ENCODE results near the gene RHEB. TPM values are rescaled to one million over a fixed set of nuclear protein-coding genes. Genes with fewer than 3 reads are reported as not detected.

RHEB gene
- polyA plus RNA-seq, 1 experiment = 154 TPM

GRCh38 chr7:151430391-151431205 lies 89.1 kb downstream of the RHEB start:
- ChIA-PET POLR2A (no interaction called here), CTCF (interaction anchor here (1.1 kb wide), 1 partner anchor 17 kb away, joined by 4 read pairs; no protein-coding TSS in a partner anchor)
- DNase-seq (ENCODE audit: low read depth, low spot score) = no peak
- Histone ChIP-seq H3K9me3 (ENCODE audit: control insufficient read depth, insufficient read depth, low read length) (peaks cover 6% of the 10 kb centered on the region; the same call in 1 of the 2 replicates), H3K27ac (ENCODE audit: low read depth, low read length) (no peak overlapping the region), H3K4me3 (ENCODE audit: low read depth, low read length) (no peak overlapping the region), H3K27me3 (ENCODE audit: control insufficient read depth, insufficient read depth, low read length) (peaks cover 3% of the 10 kb centered on the region)
- TF ChIP-seq, protein P1, sequence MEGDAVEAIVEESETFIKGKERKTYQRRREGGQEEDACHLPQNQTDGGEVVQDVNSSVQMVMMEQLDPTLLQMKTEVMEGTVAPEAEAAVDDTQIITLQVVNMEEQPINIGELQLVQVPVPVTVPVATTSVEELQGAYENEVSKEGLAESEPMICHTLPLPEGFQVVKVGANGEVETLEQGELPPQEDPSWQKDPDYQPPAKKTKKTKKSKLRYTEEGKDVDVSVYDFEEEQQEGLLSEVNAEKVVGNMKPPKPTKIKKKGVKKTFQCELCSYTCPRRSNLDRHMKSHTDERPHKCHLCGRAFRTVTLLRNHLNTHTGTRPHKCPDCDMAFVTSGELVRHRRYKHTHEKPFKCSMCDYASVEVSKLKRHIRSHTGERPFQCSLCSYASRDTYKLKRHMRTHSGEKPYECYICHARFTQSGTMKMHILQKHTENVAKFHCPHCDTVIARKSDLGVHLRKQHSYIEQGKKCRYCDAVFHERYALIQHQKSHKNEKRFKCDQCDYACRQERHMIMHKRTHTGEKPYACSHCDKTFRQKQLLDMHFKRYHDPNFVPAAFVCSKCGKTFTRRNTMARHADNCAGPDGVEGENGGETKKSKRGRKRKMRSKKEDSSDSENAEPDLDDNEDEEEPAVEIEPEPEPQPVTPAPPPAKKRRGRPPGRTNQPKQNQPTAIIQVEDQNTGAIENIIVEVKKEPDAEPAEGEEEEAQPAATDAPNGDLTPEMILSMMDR (IDR thresholded peaks at IDR 0.05; ENCODE audit: low read depth, low read length) = no peak

GRCh38 chr7:151429560-151430331 lies 89.9 kb downstream of the RHEB start:
- ChIA-PET CTCF (interaction anchor here (1.1 kb wide), 1 partner anchor 18 kb away, joined by 4 read pairs; no protein-coding TSS in a partner anchor), POLR2A (no interaction called here)
- Histone ChIP-seq H3K27ac (ENCODE audit: low read depth, low read length) (no peak overlapping the region), H3K4me3 (ENCODE audit: low read depth, low read length) (no peak overlapping the region), H3K9me3 (ENCODE audit: control insufficient read depth, insufficient read depth, low read length) (peaks cover 6% of the 10 kb centered on the region; the same call in 1 of the 2 replicates), H3K27me3 (ENCODE audit: control insufficient read depth, insufficient read depth, low read length) (peaks cover 3% of the 10 kb centered on the region)
- no peak for DNase-seq (ENCODE audit: low read depth, low spot score)
- TF ChIP-seq, protein P1 (IDR thresholded peaks at IDR 0.05; ENCODE audit: low read depth, low read length) = no peak

DNA sequence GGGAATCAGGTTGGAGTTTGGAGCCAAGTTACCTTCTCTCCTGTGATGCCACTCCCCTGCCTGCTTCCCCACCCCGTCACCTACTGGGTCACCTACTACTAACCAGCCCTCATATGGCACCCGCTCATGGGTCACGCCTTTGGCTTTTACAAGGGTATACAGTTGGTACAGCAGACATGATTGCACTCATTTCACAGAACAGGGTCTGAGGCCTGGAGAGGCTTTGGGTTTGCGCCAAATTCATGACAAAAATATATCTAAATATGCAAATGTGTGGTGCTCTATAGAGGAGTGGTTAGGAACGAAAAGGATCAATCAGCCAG lies 90.5 kb downstream of the RHEB start:
- no peak for DNase-seq (ENCODE audit: low read depth, low spot score)
- Histone ChIP-seq H3K27me3 (ENCODE audit: control insufficient read depth, insufficient read depth, low read length) (peaks cover 3% of the 10 kb centered on the region), H3K9me3 (ENCODE audit: control insufficient read depth, insufficient read depth, low read length) (peaks cover 6% of the 10 kb centered on the region; the same call in 1 of the 2 replicates), H3K4me3 (ENCODE audit: low read depth, low read length) (no peak overlapping the region), H3K27ac (ENCODE audit: low read depth, low read length) (peak overlapping the region; percentile 61)
- POLR2A ChIA-PET = no interaction called here
- TF ChIP-seq, protein P1 (IDR thresholded peaks at IDR 0.05; ENCODE audit: low read depth, low read length) = no peak
- CTCF ChIA-PET = no interaction called here

DNA sequence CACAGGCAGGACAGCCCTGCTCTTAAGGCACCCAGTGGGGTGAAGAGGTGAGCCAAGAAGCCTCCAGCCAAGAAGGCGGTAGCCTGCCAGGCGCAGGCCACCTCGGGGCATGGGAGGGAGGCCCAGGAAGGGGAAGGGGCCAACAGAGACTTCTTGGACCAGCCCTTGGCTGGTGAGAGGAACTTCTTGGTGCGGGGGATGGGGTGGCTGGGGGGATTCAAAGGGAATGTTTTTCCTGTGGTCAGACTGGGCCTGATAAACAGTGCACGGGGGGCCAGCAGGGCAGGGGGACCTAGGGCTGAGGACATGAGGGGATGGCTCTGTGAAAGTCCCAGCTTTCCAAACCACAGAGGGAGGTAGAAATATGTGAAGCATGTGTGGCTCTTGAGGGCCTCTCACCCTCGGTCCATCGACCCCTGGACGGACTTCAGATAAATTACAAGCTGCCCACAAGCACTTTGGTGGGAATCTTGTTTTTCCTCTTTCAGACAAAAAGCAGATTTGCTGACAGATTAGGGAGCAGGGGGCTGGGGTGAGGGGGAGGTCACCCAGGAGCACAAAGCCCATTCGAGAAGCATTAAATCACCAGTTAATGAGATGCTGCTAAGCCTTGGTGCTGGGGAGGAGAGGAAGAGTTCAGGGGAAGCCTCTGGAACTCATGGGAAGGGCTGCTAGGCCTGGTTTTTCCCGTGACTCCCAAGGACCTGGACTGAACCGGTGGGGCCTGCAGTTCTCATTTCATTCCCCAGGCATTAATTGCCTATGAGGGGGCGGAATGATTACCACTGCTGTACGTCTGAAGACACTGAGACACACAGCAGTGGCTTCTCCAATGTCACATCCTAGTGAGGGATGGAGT lies 91.1 kb downstream of the RHEB start:
- TF ChIP-seq, protein P1 (IDR thresholded peaks at IDR 0.05; ENCODE audit: low read depth, low read length) = no peak
- peaks cover 6% of the 10 kb centered on the region; the same call in 1 of the 2 replicates for H3K9me3 ChIP-seq (ENCODE audit: control insufficient read depth, insufficient read depth, low read length)
- CTCF ChIA-PET = interaction anchor here (0.6 kb wide), 1 partner anchor 330 kb away, joined by 3 read pairs; no protein-coding TSS in a partner anchor
- H3K4me3 ChIP-seq (ENCODE audit: low read depth, low read length) = no peak overlapping the region
- peak overlapping the region; percentile 61 for H3K27ac ChIP-seq (ENCODE audit: low read depth, low read length)
- DNase-seq (ENCODE audit: low read depth, low spot score) = no peak
- POLR2A ChIA-PET = interaction anchor here (0.6 kb wide), 1 partner anchor 117 kb away, joined by 6 read pairs; no protein-coding TSS in a partner anchor
- H3K27me3 ChIP-seq (ENCODE audit: control insufficient read depth, insufficient read depth, low read length) = peaks cover 1% of the 10 kb centered on the region

Data from AG04450 (cell line).